ENCODE data around the gene MAP2. TPM values are rescaled to one million over a fixed set of nuclear protein-coding genes. Genes with fewer than 3 reads are reported as not detected.

The MAP2 gene
- total and polyA plus RNA-seq, 10 of the 15 experiments (the other 5 are each of a cell fraction or from before 2014, with no cell fraction given), result 0.01 TPM; not detected in 9

DNA sequence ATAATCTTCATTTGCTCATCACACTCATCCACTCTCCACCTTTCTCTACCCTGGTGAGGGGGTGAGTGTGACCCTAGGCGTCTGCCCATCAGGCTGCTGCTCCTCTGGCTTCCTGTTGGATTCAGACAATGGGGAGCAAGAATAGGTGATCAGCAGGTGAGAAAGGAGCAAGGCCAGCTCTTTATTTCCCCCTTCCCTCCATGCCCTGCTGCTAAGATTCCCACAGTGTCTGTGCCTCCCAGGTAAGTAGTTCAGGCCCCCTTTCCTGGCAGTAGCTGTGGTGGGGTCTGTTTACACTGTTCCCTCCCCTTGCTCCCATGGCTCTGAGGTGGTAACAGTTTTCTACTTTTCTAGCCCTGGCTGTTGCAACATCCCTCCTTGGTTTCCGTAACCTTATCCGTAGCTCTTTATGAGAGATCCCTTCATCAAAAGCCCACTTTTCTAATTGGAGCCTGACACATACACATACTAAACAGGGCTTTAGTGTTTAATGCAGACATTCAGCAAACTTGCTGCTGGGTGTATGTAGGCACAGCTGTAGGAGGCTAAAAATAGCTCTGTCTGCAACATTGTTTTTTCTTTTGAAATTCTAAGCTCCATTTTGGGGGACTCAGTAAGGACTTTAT is 27.5 kb downstream of the MAP2 start (continued):
- TF ChIP-seq, protein P1, sequence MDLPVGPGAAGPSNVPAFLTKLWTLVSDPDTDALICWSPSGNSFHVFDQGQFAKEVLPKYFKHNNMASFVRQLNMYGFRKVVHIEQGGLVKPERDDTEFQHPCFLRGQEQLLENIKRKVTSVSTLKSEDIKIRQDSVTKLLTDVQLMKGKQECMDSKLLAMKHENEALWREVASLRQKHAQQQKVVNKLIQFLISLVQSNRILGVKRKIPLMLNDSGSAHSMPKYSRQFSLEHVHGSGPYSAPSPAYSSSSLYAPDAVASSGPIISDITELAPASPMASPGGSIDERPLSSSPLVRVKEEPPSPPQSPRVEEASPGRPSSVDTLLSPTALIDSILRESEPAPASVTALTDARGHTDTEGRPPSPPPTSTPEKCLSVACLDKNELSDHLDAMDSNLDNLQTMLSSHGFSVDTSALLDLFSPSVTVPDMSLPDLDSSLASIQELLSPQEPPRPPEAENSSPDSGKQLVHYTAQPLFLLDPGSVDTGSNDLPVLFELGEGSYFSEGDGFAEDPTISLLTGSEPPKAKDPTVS (IDR thresholded peaks at IDR 0.05; ENCODE audit: low read depth, low read length), result no peak
- TF ChIP-seq, protein P2, sequence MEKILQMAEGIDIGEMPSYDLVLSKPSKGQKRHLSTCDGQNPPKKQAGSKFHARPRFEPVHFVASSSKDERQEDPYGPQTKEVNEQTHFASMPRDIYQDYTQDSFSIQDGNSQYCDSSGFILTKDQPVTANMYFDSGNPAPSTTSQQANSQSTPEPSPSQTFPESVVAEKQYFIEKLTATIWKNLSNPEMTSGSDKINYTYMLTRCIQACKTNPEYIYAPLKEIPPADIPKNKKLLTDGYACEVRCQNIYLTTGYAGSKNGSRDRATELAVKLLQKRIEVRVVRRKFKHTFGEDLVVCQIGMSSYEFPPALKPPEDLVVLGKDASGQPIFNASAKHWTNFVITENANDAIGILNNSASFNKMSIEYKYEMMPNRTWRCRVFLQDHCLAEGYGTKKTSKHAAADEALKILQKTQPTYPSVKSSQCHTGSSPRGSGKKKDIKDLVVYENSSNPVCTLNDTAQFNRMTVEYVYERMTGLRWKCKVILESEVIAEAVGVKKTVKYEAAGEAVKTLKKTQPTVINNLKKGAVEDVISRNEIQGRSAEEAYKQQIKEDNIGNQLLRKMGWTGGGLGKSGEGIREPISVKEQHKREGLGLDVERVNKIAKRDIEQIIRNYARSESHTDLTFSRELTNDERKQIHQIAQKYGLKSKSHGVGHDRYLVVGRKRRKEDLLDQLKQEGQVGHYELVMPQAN (conservative IDR thresholded peaks at IDR 0.05), result no peak
- no peak for TF ChIP-seq ATF7 (IDR thresholded peaks at IDR 0.05; ENCODE audit: low read depth)
- TF ChIP-seq, protein P3, sequence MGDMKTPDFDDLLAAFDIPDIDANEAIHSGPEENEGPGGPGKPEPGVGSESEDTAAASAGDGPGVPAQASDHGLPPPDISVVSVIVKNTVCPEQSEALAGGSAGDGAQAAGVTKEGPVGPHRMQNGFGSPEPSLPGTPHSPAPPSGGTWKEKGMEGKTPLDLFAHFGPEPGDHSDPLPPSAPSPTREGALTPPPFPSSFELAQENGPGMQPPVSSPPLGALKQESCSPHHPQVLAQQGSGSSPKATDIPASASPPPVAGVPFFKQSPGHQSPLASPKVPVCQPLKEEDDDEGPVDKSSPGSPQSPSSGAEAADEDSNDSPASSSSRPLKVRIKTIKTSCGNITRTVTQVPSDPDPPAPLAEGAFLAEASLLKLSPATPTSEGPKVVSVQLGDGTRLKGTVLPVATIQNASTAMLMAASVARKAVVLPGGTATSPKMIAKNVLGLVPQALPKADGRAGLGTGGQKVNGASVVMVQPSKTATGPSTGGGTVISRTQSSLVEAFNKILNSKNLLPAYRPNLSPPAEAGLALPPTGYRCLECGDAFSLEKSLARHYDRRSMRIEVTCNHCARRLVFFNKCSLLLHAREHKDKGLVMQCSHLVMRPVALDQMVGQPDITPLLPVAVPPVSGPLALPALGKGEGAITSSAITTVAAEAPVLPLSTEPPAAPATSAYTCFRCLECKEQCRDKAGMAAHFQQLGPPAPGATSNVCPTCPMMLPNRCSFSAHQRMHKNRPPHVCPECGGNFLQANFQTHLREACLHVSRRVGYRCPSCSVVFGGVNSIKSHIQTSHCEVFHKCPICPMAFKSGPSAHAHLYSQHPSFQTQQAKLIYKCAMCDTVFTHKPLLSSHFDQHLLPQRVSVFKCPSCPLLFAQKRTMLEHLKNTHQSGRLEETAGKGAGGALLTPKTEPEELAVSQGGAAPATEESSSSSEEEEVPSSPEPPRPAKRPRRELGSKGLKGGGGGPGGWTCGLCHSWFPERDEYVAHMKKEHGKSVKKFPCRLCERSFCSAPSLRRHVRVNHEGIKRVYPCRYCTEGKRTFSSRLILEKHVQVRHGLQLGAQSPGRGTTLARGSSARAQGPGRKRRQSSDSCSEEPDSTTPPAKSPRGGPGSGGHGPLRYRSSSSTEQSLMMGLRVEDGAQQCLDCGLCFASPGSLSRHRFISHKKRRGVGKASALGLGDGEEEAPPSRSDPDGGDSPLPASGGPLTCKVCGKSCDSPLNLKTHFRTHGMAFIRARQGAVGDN (IDR thresholded peaks at IDR 0.05), result no peak
- no peak for TF ChIP-seq ZBED1 (IDR thresholded peaks at IDR 0.05; ENCODE audit: borderline replicate concordance)
- no peak for TF ChIP-seq NFXL1 (IDR thresholded peaks at IDR 0.05; ENCODE audit: borderline replicate concordance)

Measured in GM12878 (cell line).